Fibroblast of lung (primary cell): ENCODE results near the gene MYL3. TPM values are rescaled to one million over a fixed set of nuclear protein-coding genes. Genes with fewer than 3 reads are reported as not detected.

Experiments
- DNase-seq, 2 donors: peaks; one replicate each; pipeline versions ENCODE4 v3.0.0 to v3.0.0-alpha.2; 2010; ENCODE audit warnings: low read depth in 2 of 2
- H2AFZ ChIP-seq: 2 replicates; pipeline ENCODE4 v1.5.1; 2012; ENCODE audit warnings: low read length, control low read depth, inconsistent platforms
- H3K27ac ChIP-seq: 2 replicates; pipeline ENCODE4 v1.5.1; 2011; ENCODE audit warnings: low read length, control low read depth; ENCODE audit not compliant: insufficient read depth
- H3K27me3 ChIP-seq: 2 replicates; pipeline ENCODE4 v1.5.1; 2011; ENCODE audit warnings: mild to moderate bottlenecking, low read length; ENCODE audit not compliant: control insufficient read depth, insufficient read depth
- H3K36me3 ChIP-seq: 2 replicates; pipeline ENCODE4 v1.5.1; 2011; ENCODE audit warnings: low read length; ENCODE audit not compliant: control insufficient read depth, insufficient read depth
- H3K4me1 ChIP-seq: 2 replicates; pipeline ENCODE4 v1.5.1; 2011; ENCODE audit warnings: low read length; ENCODE audit not compliant: control insufficient read depth, insufficient read depth; ENCODE audit errors: extremely low read depth
- H3K4me2 ChIP-seq: 2 replicates; pipeline ENCODE4 v1.5.1; 2011; ENCODE audit warnings: low read length, control low read depth; ENCODE audit not compliant: insufficient read depth; ENCODE audit errors: extremely low read depth
- H3K4me3 ChIP-seq, 4 experiments: fragments of 200-600 bp in 1 of 4; sonication (generic) in 1 of 4; replicated peaks in 1 of 4; 2 replicates each; pipeline ENCODE4 v1.5.1; 2011 to 2016; ENCODE audit warnings: low read length in 4 of 4, low read depth in 3 of 4, mild to moderate bottlenecking in 3 of 4, control low read depth in 2 of 4, inconsistent platforms in 1 of 4, mixed read lengths in 1 of 4; ENCODE audit not compliant: insufficient read depth in 1 of 4; ENCODE audit errors: control extremely low read depth in 1 of 4
- H3K79me2 ChIP-seq: 2 replicates; pipeline ENCODE4 v1.5.1; 2012; ENCODE audit warnings: mild to moderate bottlenecking, low read length, inconsistent platforms; ENCODE audit not compliant: control insufficient read depth, insufficient read depth
- H3K9ac ChIP-seq: 2 replicates; pipeline ENCODE4 v1.5.1; 2011; ENCODE audit warnings: mild to moderate bottlenecking, low read length, control low read depth; ENCODE audit not compliant: insufficient read depth
- H3K9me3 ChIP-seq: 2 replicates; pipeline ENCODE4 v1.5.1; 2012; ENCODE audit warnings: low read depth, low read length; ENCODE audit not compliant: control insufficient read depth, insufficient read depth
- H4K20me1 ChIP-seq: 2 replicates; pipeline ENCODE4 v1.5.1; 2011; ENCODE audit warnings: low read length; ENCODE audit not compliant: control insufficient read depth, insufficient read depth; ENCODE audit errors: extremely low read depth
- CTCF ChIP-seq, 2 donors: IDR thresholded peaks in 1 of 2; conservative IDR thresholded peaks in 1 of 2; 1 replicate in 1 of 2; 2 replicates in 1 of 2; pipeline ENCODE4 v1.5.1; 2011 to 2012; ENCODE audit warnings: low read length in 2 of 2, control low read depth in 1 of 2, inconsistent platforms in 1 of 2, low read depth in 1 of 2, mild to moderate bottlenecking in 1 of 2
- EZH2 ChIP-seq: IDR thresholded peaks from 2 replicates; pipeline ENCODE4 v1.5.1; 2012; ENCODE audit warnings: low read length, control low read depth, mild to moderate bottlenecking; ENCODE audit errors: missing control alignments
- polyA plus RNA-seq, 2 donors: library from polyadenylated mRNA; depleted of rRNA in 1 of 2; stranded (reverse) in 1 of 2; unstranded in 1 of 2; fragments of >200 nt; gene quantifications; 2 replicates each; pipeline ENCODE4 v1.2.1, GENCODE V29; 2011 to 2012; ENCODE audit warnings: missing spikeins in 1 of 2
- total RNA-seq: library from RNA; depleted of rRNA; stranded (reverse); fragments of >200 nt; gene quantifications from 2 replicates; pipeline ENCODE4 v1.2.1, GENCODE V29; 2014

The MYL3 gene
- total and polyA plus RNA-seq, 2 donors (not counting 1 experiment from before 2014, with no cell fraction given): 0.50 to 0.67 TPM

- H3K9me3 ChIP-seq: no peaks in the 10 kb centered on the region
- H2AFZ ChIP-seq: no peak overlapping the region
- H3K27me3 ChIP-seq: no peaks in the 10 kb centered on the region
- H3K4me1 ChIP-seq: peaks cover under 1% of the 10 kb centered on the region
- H3K79me2 ChIP-seq: no peaks in the 10 kb centered on the region
- no peak overlapping the region for H3K9ac ChIP-seq
- H3K27ac ChIP-seq: no peak overlapping the region
- no peak overlapping the region for H3K4me3 ChIP-seq
- no peak for TF ChIP-seq CTCF (conservative IDR thresholded peaks at IDR 0.05 in 1 of 2, IDR thresholded peaks at IDR 0.05 in 1 of 2; ENCODE audit: low read depth in 1 of 2, low read length in 2 of 2)
- TF ChIP-seq EZH2: no peak
- no peaks in the 10 kb centered on the region for H4K20me1 ChIP-seq
- no peak for DNase-seq
- H3K4me2 ChIP-seq: no peak overlapping the region
- H3K36me3 ChIP-seq: no peaks in the 10 kb centered on the region
Measured at GRCh38 chr3:46840491-46840890, 22.8 kb downstream of the MYL3 start.

GRCh38 chr3:46838301-46838700 is 24.9 kb downstream of the MYL3 start:
- no peak overlapping the region for H3K4me3 ChIP-seq
- H3K4me1 ChIP-seq: no peaks in the 10 kb centered on the region
- no peak for DNase-seq
- H3K79me2 ChIP-seq: no peaks in the 10 kb centered on the region
- H3K27ac ChIP-seq: no peak overlapping the region
- TF ChIP-seq EZH2 (no peak), CTCF (conservative IDR thresholded peaks at IDR 0.05 in 1 of 2, IDR thresholded peaks at IDR 0.05 in 1 of 2; ENCODE audit: low read depth in 1 of 2, low read length in 2 of 2) (no peak)
- H3K36me3 ChIP-seq: no peaks in the 10 kb centered on the region
- no peaks in the 10 kb centered on the region for H3K27me3 ChIP-seq
- no peak overlapping the region for H2AFZ ChIP-seq
- H3K4me2 ChIP-seq: no peak overlapping the region
- no peaks in the 10 kb centered on the region for H4K20me1 ChIP-seq
- H3K9ac ChIP-seq: no peak overlapping the region
- no peaks in the 10 kb centered on the region for H3K9me3 ChIP-seq

- DNase-seq: no peak
- Histone ChIP-seq H3K9me3 (no peaks in the 10 kb centered on the region), H3K36me3 (no peaks in the 10 kb centered on the region), H4K20me1 (no peaks in the 10 kb centered on the region), H3K4me2 (no peak overlapping the region), H3K27me3 (no peaks in the 10 kb centered on the region), H3K27ac (no peak overlapping the region), H3K4me1 (no peaks in the 10 kb centered on the region), H3K79me2 (no peaks in the 10 kb centered on the region), H3K9ac (no peak overlapping the region), H3K4me3 (no peak overlapping the region), H2AFZ (no peak overlapping the region)
- TF ChIP-seq CTCF (conservative IDR thresholded peaks at IDR 0.05 in 1 of 2, IDR thresholded peaks at IDR 0.05 in 1 of 2; ENCODE audit: low read depth in 1 of 2, low read length in 2 of 2) (no peak), EZH2 (no peak)
Measured at GRCh38 chr3:46835491-46835890, 27.8 kb downstream of the MYL3 start.
